ENCODE results near the gene ACTL10.

- TF ChIP-seq CTCF (IDR thresholded peaks at IDR 0.05), result no peak
- no peak for TF ChIP-seq EZH2 (IDR thresholded peaks at IDR 0.05; ENCODE audit: borderline replicate concordance, insufficient read depth, low read depth, low read length, poor library complexity, severe bottlenecking)
Measured at GRCh38 chr20:33702861-33703260, 36.1 kb downstream of the ACTL10 start.
